OCI-LY3 (cell line): Measurements from ENCODE around the gene CTNND2.

ENCODE experiments used
- CTCF ChIP-seq: fragments of 200-600, 300-600 bp; sonication (generic); IDR thresholded peaks from 2 replicates; pipeline ENCODE4 v1.5.1; 2014; ENCODE audit warnings: antibody characterized with exemption, low read length, low read depth
- EZH2phosphoT487 ChIP-seq: fragments of 200-600 bp; shearing (Covaris generic); IDR thresholded peaks from 2 replicates; pipeline ENCODE4 v1.6.1; 2018; ENCODE audit warnings: antibody characterized with exemption, mixed run types, low read depth

DNA sequence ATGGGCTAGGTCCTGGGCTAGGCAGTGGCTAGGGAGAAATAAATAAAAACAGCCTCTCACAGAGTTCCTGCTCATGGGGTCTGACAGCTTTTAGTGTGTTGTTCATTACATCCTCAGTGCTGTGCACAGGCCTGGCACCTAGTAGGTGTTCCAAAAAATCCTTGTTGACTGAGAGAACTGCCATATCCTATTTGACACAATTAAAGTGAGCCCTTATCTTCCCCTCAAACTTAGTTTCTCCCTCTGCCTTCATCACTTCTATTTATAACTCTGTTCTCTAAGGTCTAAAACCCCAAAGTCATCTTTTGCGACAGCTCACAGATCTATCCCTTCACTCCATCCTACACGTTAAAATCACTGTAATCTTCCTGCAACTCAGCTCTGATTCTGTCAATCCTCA, 594.1 kb downstream of the CTNND2 start:
- TF ChIP-seq CTCF (no peak), EZH2phosphoT487 (no peak)
